Measurements from ENCODE around the gene C9orf43.

DNA sequence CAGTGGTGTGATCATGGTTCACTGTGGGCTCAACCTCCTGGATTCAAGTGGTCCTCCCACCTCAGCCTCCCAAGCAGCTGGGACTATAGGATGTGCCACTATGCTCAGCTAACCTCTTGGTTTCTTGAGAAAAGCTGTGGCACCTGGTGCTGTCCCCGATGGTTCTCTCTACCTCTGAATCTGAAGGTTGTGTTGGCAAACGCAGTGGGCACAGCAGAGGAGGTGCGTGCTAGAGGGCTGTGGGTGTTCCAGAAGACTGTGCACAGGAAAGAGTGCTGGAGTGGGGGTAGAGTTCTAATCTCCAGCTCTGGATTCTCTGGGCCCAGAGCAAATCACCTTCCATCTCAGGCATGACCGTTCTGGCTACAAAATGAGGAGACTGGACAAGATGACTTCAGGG is 65.4 kb downstream of the C9orf43 start:
- TF ChIP-seq, protein P1, sequence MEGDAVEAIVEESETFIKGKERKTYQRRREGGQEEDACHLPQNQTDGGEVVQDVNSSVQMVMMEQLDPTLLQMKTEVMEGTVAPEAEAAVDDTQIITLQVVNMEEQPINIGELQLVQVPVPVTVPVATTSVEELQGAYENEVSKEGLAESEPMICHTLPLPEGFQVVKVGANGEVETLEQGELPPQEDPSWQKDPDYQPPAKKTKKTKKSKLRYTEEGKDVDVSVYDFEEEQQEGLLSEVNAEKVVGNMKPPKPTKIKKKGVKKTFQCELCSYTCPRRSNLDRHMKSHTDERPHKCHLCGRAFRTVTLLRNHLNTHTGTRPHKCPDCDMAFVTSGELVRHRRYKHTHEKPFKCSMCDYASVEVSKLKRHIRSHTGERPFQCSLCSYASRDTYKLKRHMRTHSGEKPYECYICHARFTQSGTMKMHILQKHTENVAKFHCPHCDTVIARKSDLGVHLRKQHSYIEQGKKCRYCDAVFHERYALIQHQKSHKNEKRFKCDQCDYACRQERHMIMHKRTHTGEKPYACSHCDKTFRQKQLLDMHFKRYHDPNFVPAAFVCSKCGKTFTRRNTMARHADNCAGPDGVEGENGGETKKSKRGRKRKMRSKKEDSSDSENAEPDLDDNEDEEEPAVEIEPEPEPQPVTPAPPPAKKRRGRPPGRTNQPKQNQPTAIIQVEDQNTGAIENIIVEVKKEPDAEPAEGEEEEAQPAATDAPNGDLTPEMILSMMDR (conservative IDR thresholded peaks at IDR 0.05 in 1 of 2, IDR thresholded peaks at IDR 0.05 in 1 of 2; ENCODE audit: extremely low read depth in 1 of 2, insufficient read depth in 1 of 2, low read depth in 1 of 2, low read length in 2 of 2), result no peak
- no peak for TF ChIP-seq EZH2 (IDR thresholded peaks at IDR 0.05; ENCODE audit: borderline replicate concordance, low read length)

Data from mammary epithelial cell (primary cell).